GM19240 (cell line): ENCODE data around the gene DDIAS.
"Not testable (repeated sequence)": the region's sequence is repeated elsewhere in the genome, so short reads cannot be mapped to it uniquely, and the experiment has no call there.

Source experiments
- DNase-seq: peaks from one replicate; pipeline ENCODE4 v3.0.0; 2011; ENCODE audit warnings: low spot score; ENCODE audit not compliant: insufficient read length

Gene DDIAS

GRCh38 chr11:82967381-82967780 is 65.8 kb downstream of the DDIAS start:
- no peak for DNase-seq

GRCh38 chr11:82969811-82970210 is 68.3 kb downstream of the DDIAS start:
- peak; percentile 9 for DNase-seq

GRCh38 chr11:82970507-82971083 is 69.1 kb downstream of the DDIAS start:
- DNase-seq: not testable (repeated sequence)

DNA sequence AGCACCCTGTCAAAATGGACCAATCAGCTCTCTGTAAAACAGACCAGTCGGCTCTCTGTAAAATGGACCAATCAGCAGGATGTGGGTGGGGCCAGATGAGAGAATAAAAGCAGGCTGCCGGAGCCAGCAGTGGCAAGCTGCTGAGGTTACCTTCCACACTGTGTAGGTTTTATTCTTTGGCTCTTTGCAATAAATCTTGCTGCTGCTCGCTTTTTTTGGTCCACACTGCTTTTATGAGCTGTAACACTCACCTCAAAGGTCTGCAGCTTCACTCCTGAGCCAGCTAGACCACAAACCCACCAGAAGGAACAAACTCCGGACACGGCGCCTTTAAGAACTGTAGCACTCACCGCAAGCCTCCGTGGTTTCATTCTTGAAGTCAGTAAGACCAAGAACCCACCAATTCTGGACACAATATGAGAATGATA is 70.0 kb downstream of the DDIAS start:
- not testable (repeated sequence) for DNase-seq

DNA sequence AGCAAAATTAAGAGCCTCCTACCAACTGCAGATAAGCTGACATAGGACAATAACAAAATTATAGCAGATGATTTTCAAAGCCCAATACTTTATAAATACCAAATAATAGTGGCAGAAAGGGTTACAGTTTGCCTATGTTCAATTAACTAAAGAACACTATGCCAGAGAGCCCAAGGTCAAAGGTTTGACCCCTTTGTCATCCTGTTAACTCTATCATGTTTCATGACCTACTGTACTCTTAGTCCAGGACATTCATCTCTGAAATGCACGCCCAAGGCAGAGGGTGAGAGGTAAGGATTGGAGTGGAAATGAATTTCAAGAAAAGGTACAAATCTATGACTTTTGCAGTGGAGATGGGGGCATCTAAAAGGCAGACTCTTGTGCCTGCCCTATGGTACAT is 70.6 kb downstream of the DDIAS start:
- DNase-seq: no peak

- no peak for DNase-seq
These were observed 72.6 kb downstream of the DDIAS start for GRCh38 chr11:82974135-82974534.

GRCh38 chr11:82974851-82975250 is 73.3 kb downstream of the DDIAS start:
- DNase-seq: no peak

GRCh38 chr11:82975882-82976281 is 74.3 kb downstream of the DDIAS start:
- DNase-seq: no peak

DNA sequence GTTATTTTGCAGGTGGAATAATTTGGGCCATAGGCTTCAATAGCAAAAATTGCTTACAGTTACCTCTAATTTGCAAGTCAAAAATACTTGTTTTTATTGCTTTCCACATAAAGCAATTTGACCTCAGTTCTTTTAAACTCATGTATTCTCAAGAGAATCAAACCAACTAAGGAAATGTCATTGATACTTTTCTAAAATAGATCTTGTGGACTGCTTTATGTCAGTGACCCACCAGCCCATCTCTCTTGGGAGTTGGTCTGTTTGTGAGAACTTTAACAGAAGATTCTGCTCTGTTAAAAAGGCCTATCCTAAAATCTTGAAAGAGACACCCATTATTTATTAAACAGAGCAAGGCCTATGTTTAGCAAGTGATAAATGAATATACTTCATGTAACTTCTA is 75.2 kb downstream of the DDIAS start:
- no peak for DNase-seq

GRCh38 chr11:82978422-82979099 is 77.0 kb downstream of the DDIAS start:
- no peak for DNase-seq

GRCh38 chr11:82979824-82980223 is 78.3 kb downstream of the DDIAS start:
- no peak for DNase-seq

DNA sequence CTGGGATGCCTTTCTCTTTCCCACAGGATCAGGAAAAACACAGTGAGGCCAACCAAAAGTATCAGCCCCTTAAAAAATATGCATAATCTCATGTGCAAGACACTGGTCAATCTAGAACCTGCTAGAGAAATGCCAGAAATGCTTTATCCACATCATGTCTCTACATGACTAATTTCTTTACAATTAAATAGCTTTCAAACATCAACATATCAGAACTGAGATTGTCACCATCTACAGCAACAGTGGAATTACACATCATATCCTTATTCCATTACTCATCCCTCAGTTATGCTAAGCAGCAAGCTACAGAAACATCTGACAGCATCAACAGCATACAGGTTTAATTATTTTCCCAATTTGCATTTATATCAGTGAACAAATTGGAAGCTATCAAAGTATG is 78.8 kb downstream of the DDIAS start:
- DNase-seq: no peak

DNA sequence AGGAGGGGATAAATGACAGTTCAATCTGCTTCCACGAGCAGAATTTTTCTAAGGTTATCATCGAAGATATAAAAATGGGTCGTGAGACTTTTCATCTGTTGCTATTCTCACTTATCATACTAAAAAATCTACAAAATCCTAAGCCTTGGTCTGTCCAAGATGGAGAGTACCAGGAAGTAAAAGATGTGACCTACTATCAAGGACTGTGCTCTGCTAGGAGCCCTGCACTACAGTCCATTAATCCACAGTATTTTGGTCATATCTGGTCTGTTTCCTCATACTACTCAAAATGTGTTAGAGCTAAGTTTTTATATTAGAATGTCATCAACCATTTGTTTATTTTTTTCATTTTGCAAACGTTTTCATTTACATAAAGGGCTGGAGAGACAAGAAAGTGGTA is 79.4 kb downstream of the DDIAS start:
- no peak for DNase-seq

DNA sequence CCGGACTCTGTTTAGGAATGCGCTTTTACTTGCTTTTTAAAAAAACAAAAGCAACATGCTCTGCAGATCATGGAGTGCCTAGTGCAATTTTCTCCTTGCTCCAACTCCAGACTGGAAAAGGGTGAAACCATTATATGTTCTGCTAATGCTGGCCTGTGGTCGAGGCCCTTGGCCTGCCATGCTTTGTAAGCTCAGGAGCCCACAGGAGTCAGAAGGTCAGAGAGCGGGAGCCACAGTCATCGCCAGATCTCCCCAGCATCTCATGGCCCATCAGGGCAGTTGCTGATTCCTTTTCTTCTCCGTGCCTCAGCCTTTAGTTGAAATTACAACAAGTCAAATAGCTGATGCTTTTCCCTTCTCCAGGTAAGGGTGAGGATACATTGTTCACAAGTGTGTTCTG is 80.3 kb downstream of the DDIAS start:
- no peak for DNase-seq
